Measurements from ENCODE around the gene OR8K5. TPM values are rescaled to one million over a fixed set of nuclear protein-coding genes. Genes with fewer than 3 reads are reported as not detected.

OR8K5 gene
- total RNA-seq, 2 donors from 2014 or later = not detected

Other genes with a start within 250 kb of the OR8K5 start
- not detected for gene OR5W2, start 245.7 kb downstream of the OR8K5 start, total RNA-seq
- not detected for gene OR5I1, start 223.9 kb downstream of the OR8K5 start, total RNA-seq
- gene OR10AG1, start 190.4 kb downstream of the OR8K5 start, total RNA-seq = not detected
- gene OR5F1, start 165.7 kb downstream of the OR8K5 start, total RNA-seq = not detected
- not detected for gene OR5AS1, start 132.7 kb downstream of the OR8K5 start, total RNA-seq
- gene OR8I2, start 67.0 kb downstream of the OR8K5 start, total RNA-seq = not detected
- gene OR8H2, start 56.6 kb downstream of the OR8K5 start, total RNA-seq = not detected
- not detected for gene OR8H3, start 37.9 kb downstream of the OR8K5 start, total RNA-seq
- not detected for gene OR8J3, start 20.1 kb downstream of the OR8K5 start, total RNA-seq
- gene OR5J2, start 16.3 kb upstream of the OR8K5 start, total RNA-seq = not detected
- not detected for gene OR5T2, start 73.9 kb upstream of the OR8K5 start, total RNA-seq
- gene OR5T3, start 91.9 kb upstream of the OR8K5 start, total RNA-seq = not detected
- not detected for gene OR5T1, start 113.8 kb upstream of the OR8K5 start, total RNA-seq
- not detected for gene OR8H1, start 131.9 kb upstream of the OR8K5 start, total RNA-seq
- gene OR8K3, start 154.8 kb upstream of the OR8K5 start, total RNA-seq = not detected
- gene OR8K1, start 185.7 kb upstream of the OR8K5 start, total RNA-seq = not detected
- gene OR8J1, start 194.0 kb upstream of the OR8K5 start, total RNA-seq = not detected
- gene OR8U1, start 215.3 kb upstream of the OR8K5 start, total RNA-seq = not detected

Data from activated naive CD4-positive, alpha-beta T cell treated with anti-CD3 and anti-CD28 coated beads, Interleukin-2, amount 50 U/mL, for 72 hours (primary cell).